ENCODE results near the gene UBLCP1. TPM values are rescaled to one million over a fixed set of nuclear protein-coding genes. Genes with fewer than 3 reads are reported as not detected.

Gene UBLCP1
- polyA plus RNA-seq, 2 of the 4 experiments (the other 2 are of a cell fraction), result 36.5 to 64.8 TPM

DNA sequence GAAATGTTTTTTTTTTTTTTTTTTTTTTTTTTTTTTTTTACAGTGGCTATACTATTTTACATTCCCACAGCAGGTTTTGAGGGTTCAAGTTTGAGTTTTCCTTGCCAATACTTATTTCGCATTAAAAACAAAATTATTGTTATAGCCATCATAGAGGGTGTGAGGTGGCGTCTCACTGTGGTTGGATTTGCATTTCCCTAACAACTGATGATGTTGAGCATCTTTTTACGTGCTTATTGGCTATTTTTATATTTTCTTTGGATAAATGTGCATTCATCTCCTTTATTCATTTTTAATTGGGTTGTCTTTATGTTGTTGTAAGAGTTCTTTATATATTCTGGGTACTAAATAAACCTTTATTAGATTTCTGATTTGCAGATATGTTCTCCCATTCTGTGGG is 18.9 kb upstream of the UBLCP1 start:
- H3K4me2 ChIP-seq, result no peak overlapping the region
- no peak for FAIRE-seq
- ATAC-seq, result no peak

DNA sequence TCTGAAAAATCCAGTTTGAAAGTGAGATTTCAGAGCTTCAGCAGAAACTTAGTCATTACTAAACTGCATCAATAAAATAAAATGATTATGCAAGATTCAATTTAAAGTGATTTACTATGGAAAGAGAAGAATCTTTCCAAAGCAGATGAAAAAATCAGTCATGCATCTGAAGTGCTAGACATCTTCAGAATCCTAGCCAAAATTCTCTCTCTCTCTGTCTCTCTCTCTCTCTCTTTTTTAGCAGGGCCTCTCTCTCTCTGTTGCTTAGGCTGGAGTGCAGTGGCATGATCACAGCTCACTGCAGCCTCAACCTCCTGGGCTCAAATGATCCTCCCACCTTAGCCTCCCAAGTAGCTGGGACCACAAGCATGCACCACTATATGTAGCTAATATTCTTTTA is 18.2 kb upstream of the UBLCP1 start:
- no peak for FAIRE-seq
- no peak for ATAC-seq
- CTCF ChIA-PET, result interaction anchor here (1.0 to 1.4 kb wide), 2 partner anchors 54 to 88 kb away, joined by 4 read pairs; no protein-coding TSS in a partner anchor

More for the DNA sequence above, 18.9 kb upstream of the UBLCP1 start:
- DNase-seq (ENCODE audit: low read depth in 1 of 2, low spot score in 1 of 2), result no peak
- POLR2A ChIA-PET, result no interaction called here
- no peak for TF ChIP-seq JUN (IDR thresholded peaks at IDR 0.05)
- TF ChIP-seq, protein P1, sequence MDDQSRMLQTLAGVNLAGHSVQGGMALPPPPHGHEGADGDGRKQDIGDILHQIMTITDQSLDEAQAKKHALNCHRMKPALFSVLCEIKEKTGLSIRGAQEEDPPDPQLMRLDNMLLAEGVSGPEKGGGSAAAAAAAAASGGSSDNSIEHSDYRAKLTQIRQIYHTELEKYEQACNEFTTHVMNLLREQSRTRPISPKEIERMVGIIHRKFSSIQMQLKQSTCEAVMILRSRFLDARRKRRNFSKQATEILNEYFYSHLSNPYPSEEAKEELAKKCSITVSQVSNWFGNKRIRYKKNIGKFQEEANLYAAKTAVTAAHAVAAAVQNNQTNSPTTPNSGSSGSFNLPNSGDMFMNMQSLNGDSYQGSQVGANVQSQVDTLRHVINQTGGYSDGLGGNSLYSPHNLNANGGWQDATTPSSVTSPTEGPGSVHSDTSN (IDR thresholded peaks at IDR 0.05), result no peak
- TF ChIP-seq PHF8 (IDR thresholded peaks at IDR 0.05; ENCODE audit: borderline replicate concordance, low read depth), result no peak
- no peak for TF ChIP-seq CHD2 (IDR thresholded peaks at IDR 0.05; ENCODE audit: low read length, partially characterized antibody)
- TF ChIP-seq RFX5 (IDR thresholded peaks at IDR 0.05), result peak; percentile 94
- no peak for TF ChIP-seq EHF (CRISPR knock-in tag; IDR thresholded peaks at IDR 0.05)
- no peak for TF ChIP-seq HEYL (CRISPR knock-in tag; IDR thresholded peaks at IDR 0.05)
- Histone ChIP-seq H3K4me1 (peaks cover 27% of the 10 kb centered on the region), H3K9me3 (no peaks in the 10 kb centered on the region), H3K27ac (no peak overlapping the region), H3K4me3 (no peak overlapping the region)
- CTCF ChIA-PET, result interaction anchor here (0.5 to 1.0 kb wide), 4 partner anchors 54 to 661 kb away, joined by 3 to 4 read pairs (median 3); no protein-coding TSS in a partner anchor
- 70% methylated on average over 3 of the region's 3 CpGs for WGBS (ENCODE audit: missing lambda C conversion rate)

DNA sequence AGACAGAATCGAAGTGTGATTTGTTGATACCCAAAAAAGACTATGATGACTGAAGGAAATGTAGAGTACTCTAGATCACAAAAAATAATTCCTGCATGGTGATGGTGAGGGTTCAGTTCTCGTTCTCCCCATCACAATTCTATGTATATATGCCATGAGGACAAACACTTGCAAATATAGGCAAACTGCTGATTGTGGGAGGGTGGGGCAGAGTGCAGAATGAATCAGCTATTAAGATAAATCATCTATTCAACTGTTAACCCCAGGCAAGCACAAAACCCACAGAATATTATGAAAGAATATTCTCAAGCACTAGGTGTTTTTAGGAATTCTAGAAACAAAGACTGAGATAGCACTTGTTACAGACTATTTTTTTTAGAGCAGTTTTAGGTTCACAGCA is 13.9 kb upstream of the UBLCP1 start:
- H3K27ac ChIP-seq, result no peak overlapping the region
- peak overlapping the region; percentile 12; the same call in 1 of the 3 replicates for H3K4me2 ChIP-seq
- no peak for FAIRE-seq
- no peak for DNase-seq (ENCODE audit: low read depth in 1 of 2, low spot score in 1 of 2)
- H3K4me3 ChIP-seq, result no peak overlapping the region
- CTCF ChIA-PET, result interaction anchor here (1.0 to 1.2 kb wide), 2 partner anchors 9 to 43 kb away, joined by 3 read pairs; no protein-coding TSS in a partner anchor
- ATAC-seq, result no peak
- TF ChIP-seq CHD2 (IDR thresholded peaks at IDR 0.05; ENCODE audit: low read length, partially characterized antibody), result no peak
- TF ChIP-seq KDM1A (IDR thresholded peaks at IDR 0.05; ENCODE audit: low read depth), result no peak
- TF ChIP-seq NR3C1 (IDR thresholded peaks at IDR 0.05), result no peak
- TF ChIP-seq, protein P2, sequence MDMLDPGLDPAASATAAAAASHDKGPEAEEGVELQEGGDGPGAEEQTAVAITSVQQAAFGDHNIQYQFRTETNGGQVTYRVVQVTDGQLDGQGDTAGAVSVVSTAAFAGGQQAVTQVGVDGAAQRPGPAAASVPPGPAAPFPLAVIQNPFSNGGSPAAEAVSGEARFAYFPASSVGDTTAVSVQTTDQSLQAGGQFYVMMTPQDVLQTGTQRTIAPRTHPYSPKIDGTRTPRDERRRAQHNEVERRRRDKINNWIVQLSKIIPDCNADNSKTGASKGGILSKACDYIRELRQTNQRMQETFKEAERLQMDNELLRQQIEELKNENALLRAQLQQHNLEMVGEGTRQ (IDR thresholded peaks at IDR 0.05), result no peak
- TF ChIP-seq FOSB (CRISPR knock-in tag; IDR thresholded peaks at IDR 0.05), result no peak
- TF ChIP-seq SREBF2 (IDR thresholded peaks at IDR 0.05), result no peak
- no peak for TF ChIP-seq BHLHE40 (IDR thresholded peaks at IDR 0.05; ENCODE audit: low read depth, low read length)
- no peak for TF ChIP-seq PHF8 (IDR thresholded peaks at IDR 0.05; ENCODE audit: borderline replicate concordance, low read depth)
- TF ChIP-seq, protein P3, sequence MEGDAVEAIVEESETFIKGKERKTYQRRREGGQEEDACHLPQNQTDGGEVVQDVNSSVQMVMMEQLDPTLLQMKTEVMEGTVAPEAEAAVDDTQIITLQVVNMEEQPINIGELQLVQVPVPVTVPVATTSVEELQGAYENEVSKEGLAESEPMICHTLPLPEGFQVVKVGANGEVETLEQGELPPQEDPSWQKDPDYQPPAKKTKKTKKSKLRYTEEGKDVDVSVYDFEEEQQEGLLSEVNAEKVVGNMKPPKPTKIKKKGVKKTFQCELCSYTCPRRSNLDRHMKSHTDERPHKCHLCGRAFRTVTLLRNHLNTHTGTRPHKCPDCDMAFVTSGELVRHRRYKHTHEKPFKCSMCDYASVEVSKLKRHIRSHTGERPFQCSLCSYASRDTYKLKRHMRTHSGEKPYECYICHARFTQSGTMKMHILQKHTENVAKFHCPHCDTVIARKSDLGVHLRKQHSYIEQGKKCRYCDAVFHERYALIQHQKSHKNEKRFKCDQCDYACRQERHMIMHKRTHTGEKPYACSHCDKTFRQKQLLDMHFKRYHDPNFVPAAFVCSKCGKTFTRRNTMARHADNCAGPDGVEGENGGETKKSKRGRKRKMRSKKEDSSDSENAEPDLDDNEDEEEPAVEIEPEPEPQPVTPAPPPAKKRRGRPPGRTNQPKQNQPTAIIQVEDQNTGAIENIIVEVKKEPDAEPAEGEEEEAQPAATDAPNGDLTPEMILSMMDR (IDR thresholded peaks at IDR 0.05), result no peak
- TF ChIP-seq MYC (IDR thresholded peaks at IDR 0.05; ENCODE audit: borderline replicate concordance, low read length), result no peak
- TF ChIP-seq, protein P4, sequence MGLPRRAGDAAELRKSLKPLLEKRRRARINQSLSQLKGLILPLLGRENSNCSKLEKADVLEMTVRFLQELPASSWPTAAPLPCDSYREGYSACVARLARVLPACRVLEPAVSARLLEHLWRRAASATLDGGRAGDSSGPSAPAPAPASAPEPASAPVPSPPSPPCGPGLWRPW (IDR thresholded peaks at IDR 0.05), result no peak
- no peak for TF ChIP-seq EHMT2 (IDR thresholded peaks at IDR 0.05; ENCODE audit: low read depth)
- no peak for TF ChIP-seq HOXB13 (CRISPR knock-in tag; IDR thresholded peaks at IDR 0.05; ENCODE audit: low read depth)
- TF ChIP-seq HOXB5 (CRISPR knock-in tag; IDR thresholded peaks at IDR 0.05), result no peak
- no peak for TF ChIP-seq ZC3H11A (IDR thresholded peaks at IDR 0.05)
- no peaks in the 10 kb centered on the region for H3K9me3 ChIP-seq
- 0 out of 3 replicates have a peak, but pooled peaks cover 5% of the 10 kb centered on the region for H3K4me1 ChIP-seq
- POLR2A ChIA-PET, result no interaction called here
- WGBS (ENCODE audit: missing lambda C conversion rate), result 44% methylated on average over 2 of the region's 2 CpGs

More for the DNA sequence above, 18.2 kb upstream of the UBLCP1 start:
- Histone ChIP-seq H3K9me3 (no peaks in the 10 kb centered on the region), H3K4me1 (peaks cover 21% of the 10 kb centered on the region), H3K27ac (no peak overlapping the region), H3K4me2 (no peak overlapping the region), H3K4me3 (no peak overlapping the region)
- TF ChIP-seq KDM5A (IDR thresholded peaks at IDR 0.05) (no peak), CHD2 (IDR thresholded peaks at IDR 0.05; ENCODE audit: low read length, partially characterized antibody) (no peak), NPAS2 (CRISPR knock-in tag; IDR thresholded peaks at IDR 0.05; ENCODE audit: borderline replicate concordance) (no peak)
- POLR2A ChIA-PET, result no interaction called here
- DNase-seq (ENCODE audit: low read depth in 1 of 2, low spot score in 1 of 2), result no peak
